CD4-positive, alpha-beta T cell treated with Interleukin-6 at 100 ng/mL for 8 hours (primary cell): ENCODE measurements around the gene KLHDC8A.
A peak's percentile ranks its signal among the peaks of the same experiment; 100 is the strongest.
"Not testable (repeated sequence)": the region's sequence is repeated elsewhere in the genome, so short reads cannot be mapped to it uniquely, and the experiment has no call there.

Experiments
- DNase-seq: peaks from one replicate; pipeline ENCODE4 v3.0.0-alpha.2; 2020; ENCODE audit warnings: mixed read lengths, low spot score

KLHDC8A gene

DNA sequence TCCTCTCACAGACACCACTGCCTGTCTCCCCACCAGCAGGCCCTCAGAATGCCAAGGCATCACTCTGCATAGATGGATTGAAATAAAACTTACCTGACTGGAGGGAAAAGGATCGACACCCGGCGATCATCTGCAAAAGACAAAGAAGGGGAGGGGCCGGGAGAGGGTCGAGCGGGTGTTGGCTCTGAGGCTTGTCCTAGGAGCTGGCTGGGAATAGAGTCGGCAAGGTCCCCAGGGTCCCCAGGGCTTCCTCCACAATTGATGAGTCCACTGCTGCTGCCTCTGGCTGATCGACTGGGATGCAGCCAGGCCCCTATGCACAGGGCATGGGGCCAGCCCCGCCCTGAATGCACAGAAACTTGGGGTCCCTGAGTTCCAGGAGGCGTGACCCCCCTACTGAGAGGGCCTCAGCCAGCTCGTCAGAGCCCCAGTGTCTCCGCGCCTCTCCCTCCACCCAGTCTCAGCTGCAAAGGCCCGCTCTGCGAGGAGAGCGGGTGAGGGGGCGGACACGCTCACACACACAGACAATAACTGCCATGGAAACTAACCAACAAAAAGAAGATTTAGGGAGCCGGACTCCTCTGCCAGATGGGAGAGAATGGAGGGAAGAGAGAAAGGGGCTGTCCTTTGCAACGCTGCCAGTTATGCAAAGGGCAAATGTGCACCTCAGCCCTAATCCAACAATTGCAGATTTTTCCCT, at the start of gene KLHDC8A:
Gene KLHDC8A, minus strand, starts transcription at position 483 of the 700 bp plus-strand sequence. CDS start 13,318 bp downstream, outside the sequence.
- DNase-seq, result no peak

- not testable (repeated sequence) for DNase-seq
These were observed 49.5 kb upstream of the KLHDC8A start for GRCh38 chr1:205406252-205406651.

DNA sequence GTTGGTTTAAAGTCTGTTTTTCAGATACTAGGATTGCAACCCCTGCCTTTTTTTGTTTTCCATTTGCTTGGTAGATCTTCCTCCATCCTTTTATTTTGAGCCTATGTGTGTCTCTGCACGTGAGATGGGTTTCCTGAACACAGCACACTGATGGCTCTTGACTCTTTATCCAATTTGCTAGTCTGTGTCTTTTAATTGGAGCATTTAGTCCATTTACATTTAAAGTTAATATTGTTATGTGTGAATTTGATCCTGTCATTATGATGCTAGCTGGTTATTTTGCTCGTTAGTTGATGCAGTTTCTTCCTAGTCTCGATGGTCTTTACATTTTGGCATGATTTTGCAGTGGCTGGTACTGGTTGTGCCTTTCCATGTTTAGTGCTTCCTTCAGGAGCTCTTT, 47.8 kb upstream of the KLHDC8A start:
- DNase-seq, result not testable (repeated sequence)

- DNase-seq, result no peak
These were observed 41.9 kb upstream of the KLHDC8A start for GRCh38 chr1:205398586-205398985.

DNA sequence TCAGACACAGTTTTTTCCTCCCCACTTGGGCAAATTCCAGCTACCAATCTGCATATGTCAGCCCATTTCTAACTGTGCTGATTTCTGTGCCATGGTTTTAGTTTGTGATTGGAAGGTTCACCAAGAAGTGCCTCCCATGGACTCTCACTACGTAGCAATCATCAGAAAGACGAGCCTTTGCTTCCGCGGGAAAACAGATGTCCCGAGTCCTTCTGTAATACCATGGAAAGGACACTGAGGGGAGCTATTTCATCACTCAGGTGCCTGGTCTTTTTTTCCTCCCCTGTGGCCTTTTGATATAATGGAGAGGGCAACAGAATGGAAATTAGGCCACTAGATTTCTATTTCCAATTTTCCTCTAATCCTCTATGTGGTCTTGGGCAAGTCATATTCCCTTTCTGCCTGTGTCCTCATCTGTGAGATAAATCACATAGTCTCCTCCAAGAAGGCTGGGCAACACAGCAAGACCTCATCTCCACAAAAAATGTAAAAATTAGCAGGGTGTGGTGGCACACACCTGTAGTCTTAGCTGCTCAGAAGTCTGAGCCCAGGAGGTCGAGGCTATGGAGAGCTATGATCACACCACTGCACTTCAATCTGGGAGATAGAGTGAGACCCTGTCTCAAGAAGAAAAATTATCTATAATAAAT, 40.4 kb upstream of the KLHDC8A start:
- DNase-seq, result peak; percentile 32

- DNase-seq, result no peak
These were observed 38.9 kb upstream of the KLHDC8A start for GRCh38 chr1:205395616-205396015.

GRCh38 chr1:205392650-205393049, 35.9 kb upstream of the KLHDC8A start:
- no peak for DNase-seq

DNA sequence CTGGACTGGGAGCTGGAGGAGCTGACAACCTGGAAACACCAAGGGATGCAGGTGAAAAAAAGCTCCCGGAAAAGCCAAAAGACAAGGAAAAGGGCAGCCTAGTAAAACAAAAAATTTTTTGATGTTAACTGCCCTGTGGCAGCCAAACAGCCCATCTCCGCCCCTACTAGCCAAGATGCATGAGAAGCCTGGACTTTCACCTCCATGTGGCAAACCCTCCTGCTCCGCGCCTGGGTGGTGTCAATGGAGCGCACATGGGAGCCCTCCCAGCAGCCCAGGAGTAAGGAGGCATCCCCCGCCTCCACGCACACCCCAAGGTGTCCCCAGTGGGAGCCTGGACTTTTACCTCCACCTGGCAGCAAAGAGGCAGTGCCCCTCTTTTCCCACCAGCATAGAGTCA, 34.7 kb upstream of the KLHDC8A start:
- DNase-seq, result no peak

- DNase-seq, result no peak
These were observed 31.1 kb upstream of the KLHDC8A start for GRCh38 chr1:205387845-205388244.

DNA sequence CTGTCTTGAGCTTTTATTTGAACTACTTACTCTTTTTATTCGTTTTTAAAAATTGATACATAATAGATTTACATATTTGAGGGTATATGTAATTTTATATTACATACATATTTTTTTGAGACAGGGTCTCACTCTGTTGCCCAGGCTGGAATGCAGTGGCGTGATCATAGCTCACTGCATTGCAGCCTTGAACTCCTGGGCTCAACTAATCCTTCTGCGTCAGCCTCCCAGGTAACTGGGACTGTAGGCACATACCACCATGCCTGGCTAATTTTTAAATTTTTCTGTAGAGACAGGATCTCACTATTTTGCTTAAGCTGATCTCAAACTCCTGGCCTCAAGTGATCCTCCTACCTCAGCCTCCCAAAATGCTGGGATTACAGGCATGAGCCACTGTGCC, 26.3 kb upstream of the KLHDC8A start:
- DNase-seq, result not testable (repeated sequence)

- no peak for DNase-seq
These were observed 25.8 kb upstream of the KLHDC8A start for GRCh38 chr1:205382561-205382960.

- DNase-seq, result no peak
These were observed 24.6 kb upstream of the KLHDC8A start for GRCh38 chr1:205381305-205381704.

GRCh38 chr1:205380882-205381281, 24.2 kb upstream of the KLHDC8A start:
- DNase-seq, result no peak

DNA sequence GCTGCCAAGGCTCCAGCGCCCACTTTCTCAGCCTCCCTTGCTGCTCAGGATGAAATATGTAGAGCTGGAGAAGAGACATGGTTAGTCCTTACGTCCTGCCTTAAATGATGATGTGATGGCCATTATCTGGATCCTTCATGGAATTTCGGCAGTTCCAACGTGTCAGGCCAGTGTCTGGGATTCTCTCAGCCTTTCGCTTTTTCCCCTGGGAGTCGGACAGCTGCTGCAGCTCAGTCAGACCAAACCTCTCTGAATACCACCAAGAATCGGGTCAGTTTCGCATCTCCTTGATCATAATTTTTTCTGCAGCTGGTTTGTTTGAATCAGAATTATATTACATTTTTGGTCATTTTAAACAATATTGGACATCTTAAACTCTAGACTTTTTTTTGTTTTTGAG, 22.3 kb upstream of the KLHDC8A start:
- DNase-seq, result no peak

GRCh38 chr1:205377355-205377754, 20.6 kb upstream of the KLHDC8A start:
- no peak for DNase-seq

DNA sequence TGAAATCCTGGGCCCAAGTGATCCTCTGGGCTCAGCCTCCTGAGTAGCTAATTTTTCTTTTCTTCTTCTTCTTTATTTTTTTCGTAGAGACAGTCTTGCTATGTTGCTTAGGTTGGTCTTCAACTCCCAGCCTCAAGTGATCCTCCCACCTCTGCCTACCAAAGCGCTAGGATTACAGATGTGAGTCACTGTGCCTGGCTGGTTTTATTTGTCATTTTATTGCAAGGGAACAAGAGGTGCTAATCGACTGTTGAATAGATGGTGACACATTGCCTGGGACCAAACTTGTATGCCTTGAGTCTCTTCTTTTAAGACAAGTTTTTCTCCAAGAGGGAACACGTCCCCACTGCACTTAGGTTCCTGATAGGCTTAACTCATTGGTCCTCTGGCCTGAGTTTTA, 20.0 kb upstream of the KLHDC8A start:
- DNase-seq, result no peak

DNA sequence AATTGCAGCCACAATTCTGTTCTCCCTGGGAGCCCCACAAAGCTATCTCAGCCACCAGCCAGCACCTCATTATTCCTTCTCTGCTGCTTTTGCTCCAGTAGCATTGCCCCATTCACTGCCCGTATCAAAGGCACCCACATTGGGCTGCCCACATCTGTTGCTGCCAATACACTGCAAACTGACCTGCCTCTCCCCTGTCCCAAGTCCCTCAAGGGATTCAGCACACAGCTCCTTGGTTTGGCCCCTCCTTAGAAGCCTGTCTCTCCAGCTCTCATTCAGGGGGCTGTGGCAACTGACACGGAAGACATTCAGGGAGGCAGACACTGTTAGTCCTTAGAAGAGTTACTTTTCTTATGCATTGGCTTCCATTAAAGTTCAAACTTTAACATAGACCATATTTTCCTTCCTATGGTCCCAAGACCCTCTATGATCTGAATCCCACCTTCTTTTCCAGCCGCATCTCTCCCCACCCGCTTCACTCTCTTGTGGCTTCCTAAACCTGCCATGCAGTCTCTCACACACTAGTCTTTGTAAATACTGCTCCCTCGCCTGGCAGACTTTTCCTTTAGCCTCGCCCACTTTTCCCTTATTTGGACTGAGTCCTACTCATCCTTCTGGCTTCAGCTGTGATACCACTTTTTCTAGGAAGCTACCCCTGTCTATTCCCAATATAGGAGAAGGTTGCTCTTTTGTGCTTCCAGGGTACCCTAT, 19.3 kb upstream of the KLHDC8A start:
- no peak for DNase-seq

- DNase-seq, result no peak
These were observed 17.7 kb upstream of the KLHDC8A start for GRCh38 chr1:205374210-205375078.

DNA sequence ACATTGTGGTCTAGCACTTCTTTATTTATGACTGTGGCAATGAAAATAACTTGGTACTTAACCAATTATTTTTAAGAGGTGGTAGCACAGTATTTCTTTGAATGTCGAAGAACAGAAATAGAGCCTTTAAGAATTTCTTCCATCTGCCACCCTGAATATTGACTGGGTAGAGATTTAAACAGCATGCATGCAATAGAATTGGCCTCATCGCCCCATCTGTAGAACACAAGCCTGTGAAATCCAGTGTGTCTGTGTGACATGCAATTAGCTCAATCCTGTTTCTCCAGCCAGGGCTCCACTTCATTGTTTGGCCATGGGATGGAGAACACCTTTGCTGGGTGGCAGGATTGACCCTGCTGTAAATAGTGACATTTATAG, 17.1 kb upstream of the KLHDC8A start:
- no peak for DNase-seq

GRCh38 chr1:205373022-205373797, 16.5 kb upstream of the KLHDC8A start:
- no peak for DNase-seq

- DNase-seq, result no peak
These were observed 15.3 kb upstream of the KLHDC8A start for GRCh38 chr1:205371871-205372660.
